Spinal cord (tissue), 10 donors: Measurements from ENCODE around the gene HSPA1B. TPM values are rescaled to one million over a fixed set of nuclear protein-coding genes. Genes with fewer than 3 reads are reported as not detected.
"Not testable (repeated sequence)": the region's sequence is repeated elsewhere in the genome, so short reads cannot be mapped to it uniquely, and the experiment has no call there.

Experiments
- DNase-seq, 6 donors: peaks; one replicate each; pipeline versions ENCODE4 v3.0.0 to v3.0.0-alpha.2; 2013 to 2015; ENCODE audit warnings: low spot score in 6 of 6, low read depth in 4 of 6
- H3K27ac ChIP-seq: one replicate; pipeline ENCODE4 v1.5.1; 2013; ENCODE audit warnings: low read depth, low read length, control low read depth
- H3K27me3 ChIP-seq: one replicate; pipeline ENCODE4 v1.6.1; 2013; ENCODE audit warnings: low read length; ENCODE audit not compliant: control insufficient read depth, insufficient read depth
- H3K36me3 ChIP-seq: one replicate; pipeline ENCODE4 v1.6.1; 2013; ENCODE audit warnings: low read length; ENCODE audit not compliant: control insufficient read depth, insufficient read depth
- H3K4me1 ChIP-seq: one replicate; pipeline ENCODE4 v1.6.1; 2013; ENCODE audit warnings: low read length; ENCODE audit not compliant: control insufficient read depth, insufficient read depth
- H3K4me3 ChIP-seq: one replicate; pipeline ENCODE4 v1.5.1; 2013; ENCODE audit warnings: low read depth, low read length, control low read depth
- H3K9me3 ChIP-seq: one replicate; pipeline ENCODE4 v1.6.1; 2013; ENCODE audit warnings: low read length; ENCODE audit not compliant: control insufficient read depth, insufficient read depth
- WGBS: methylation state at CpG from one replicate; pipeline ENCODE4 v1.1.5; 2013; ENCODE audit warnings: missing lambda C conversion rate; ENCODE audit not compliant: insufficient coverage; 5-methylcytosine and 5-hydroxymethylcytosine counted together
- polyA plus RNA-seq, 2 donors: library from polyadenylated mRNA; unstranded; fragments of 120-200 nt; gene quantifications; one replicate each; pipeline ENCODE4 v1.2.1, GENCODE V29; 2013; ENCODE audit not compliant: insufficient read length in 2 of 2
- total RNA-seq, 2 donors: library from RNA; depleted of rRNA in 1 of 2; stranded (reverse); fragments of 120-200 nt in 1 of 2; fragments of >200 nt in 1 of 2; gene quantifications; one replicate each; pipeline versions ENCODE4 v1.2.3 to v1.2.4, GENCODE V29; 2013 to 2014
- donor health status: healthy.

Gene HSPA1B
- total and polyA plus RNA-seq, 4 donors, result 113 to 696 (median 225) TPM

DNA sequence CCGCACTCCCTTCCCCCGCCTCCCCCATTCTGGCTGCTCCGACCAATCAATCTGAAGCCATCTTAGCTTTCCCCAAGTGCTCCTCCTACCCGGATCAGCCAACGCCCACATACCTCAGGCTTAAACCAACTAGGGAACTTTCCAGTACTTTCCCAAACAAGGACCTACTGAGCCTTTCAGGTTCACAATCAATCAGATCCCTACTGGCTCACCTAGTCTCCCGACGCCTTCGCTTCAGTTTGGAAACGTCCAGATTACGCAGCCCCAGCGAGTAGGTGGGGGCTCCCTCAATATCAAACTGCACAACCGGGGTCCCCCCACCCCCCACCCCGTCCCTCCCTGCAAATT lies 12.9 kb upstream of the HSPA1B start:
- 0% methylated on average over 12 of the region's 13 CpGs for WGBS
- peak overlapping the region; percentile 77 for H3K4me3 ChIP-seq

GRCh38 chr6:31815025-31815838 lies 12.3 kb upstream of the HSPA1B start, which contains the start of the genes HSPA1A and HSPA1L:
Gene HSPA1A (plus strand): TSS chr6:31815543. CDS start chr6:31815757, 214 bp downstream.
Gene HSPA1L (minus strand): TSS chr6:31815283. CDS start chr6:31811972, 3,311 bp downstream.
- WGBS, result 0% methylated on average over 45 of the region's 56 CpGs
- peak; percentile 93 to 99 (median 98) for DNase-seq

More for the DNA sequence above, 12.9 kb upstream of the HSPA1B start:
- Histone ChIP-seq H3K27ac (peak overlapping the region; percentile 100), H3K27me3 (no peaks in the 10 kb centered on the region), H3K36me3 (peaks cover 8% of the 10 kb centered on the region), H3K9me3 (no peaks in the 10 kb centered on the region), H3K4me1 (peaks cover 23% of the 10 kb centered on the region)
- DNase-seq, result peak; percentile 90 to 99 (median 92)

GRCh38 chr6:31817133-31817928 lies 10.2 kb upstream of the HSPA1B start:
- WGBS, result 82% methylated on average over 7 of the region's 37 CpGs
- not testable (repeated sequence) for DNase-seq

More at GRCh38 chr6:31815025-31815838, 12.3 kb upstream of the HSPA1B start, which contains the start of the genes HSPA1A and HSPA1L:
- Histone ChIP-seq H3K4me3 (peak within 1 kb of the TSS; percentile 77), H3K27me3 (no peaks in the 10 kb centered on the region), H3K27ac (peak within 1 kb of the TSS; percentile 100), H3K36me3 (peaks cover 8% of the 10 kb centered on the region), H3K4me1 (peaks cover 23% of the 10 kb centered on the region), H3K9me3 (no peaks in the 10 kb centered on the region)

GRCh38 chr6:31817929-31818511 lies 9.5 kb upstream of the HSPA1B start:
- peaks cover 40% of the 10 kb centered on the region for H3K4me1 ChIP-seq
- not testable (repeated sequence) for H3K36me3 ChIP-seq, DNase-seq, H3K27ac ChIP-seq, H3K9me3 ChIP-seq, H3K27me3 ChIP-seq
- H3K4me3 ChIP-seq, result peak overlapping the region; percentile 43
- 85% methylated on average over 5 of the region's 8 CpGs for WGBS

More at GRCh38 chr6:31817133-31817928, 10.2 kb upstream of the HSPA1B start:
- H3K36me3 ChIP-seq, H3K27me3 ChIP-seq, H3K9me3 ChIP-seq: not testable (repeated sequence)
- Histone ChIP-seq H3K27ac (peak overlapping the region; percentile 27), H3K4me3 (peak overlapping the region; percentile 43), H3K4me1 (peaks cover 35% of the 10 kb centered on the region)

- no peak for DNase-seq
- Histone ChIP-seq H3K4me3 (no peak overlapping the region), H3K36me3 (no peaks in the 10 kb centered on the region), H3K4me1 (peaks cover 36% of the 10 kb centered on the region), H3K27ac (no peak overlapping the region), H3K9me3 (no peaks in the 10 kb centered on the region), H3K27me3 (no peaks in the 10 kb centered on the region)
Measured at GRCh38 chr6:31819871-31820299, 7.7 kb upstream of the HSPA1B start.

DNA sequence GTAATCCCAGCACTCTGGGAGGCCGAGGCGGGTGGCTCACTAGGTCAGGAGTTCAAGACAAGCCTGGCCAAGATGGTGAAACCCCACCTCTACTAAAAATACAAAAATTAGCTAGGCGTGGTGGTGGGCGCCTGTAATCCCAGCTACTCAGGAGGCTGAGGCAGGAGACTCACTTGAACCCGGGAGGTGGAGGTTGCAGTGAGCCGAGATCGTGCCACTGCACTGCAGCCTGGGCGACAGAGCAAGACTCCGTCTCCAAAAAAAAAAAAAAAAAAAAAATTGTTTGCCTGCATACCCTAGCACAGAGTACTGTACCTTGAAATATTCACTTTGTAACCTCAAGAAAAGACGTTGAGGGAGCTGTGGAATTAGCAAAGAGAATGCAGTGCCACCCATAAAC lies 7.1 kb upstream of the HSPA1B start:
- DNase-seq, H3K4me3 ChIP-seq, H3K27ac ChIP-seq, H3K9me3 ChIP-seq, H3K36me3 ChIP-seq, H3K27me3 ChIP-seq: not testable (repeated sequence)
- peaks cover 36% of the 10 kb centered on the region for H3K4me1 ChIP-seq
- 96% methylated on average over 5 of the region's 10 CpGs for WGBS

- peak overlapping the region; percentile 99 for H3K27ac ChIP-seq
- H3K36me3 ChIP-seq, result no peaks in the 10 kb centered on the region
- peak overlapping the region; percentile 75 for H3K4me3 ChIP-seq
- peak in 2 of 6 donors; percentile 70 to 82 for DNase-seq
- H3K4me1 ChIP-seq, result peaks cover 41% of the 10 kb centered on the region
- no peaks in the 10 kb centered on the region for H3K27me3 ChIP-seq
- WGBS, result 7% methylated on average over 18 of the region's 39 CpGs
- H3K9me3 ChIP-seq, result no peaks in the 10 kb centered on the region
Measured at GRCh38 chr6:31821301-31822035, 6.1 kb upstream of the HSPA1B start.

DNA sequence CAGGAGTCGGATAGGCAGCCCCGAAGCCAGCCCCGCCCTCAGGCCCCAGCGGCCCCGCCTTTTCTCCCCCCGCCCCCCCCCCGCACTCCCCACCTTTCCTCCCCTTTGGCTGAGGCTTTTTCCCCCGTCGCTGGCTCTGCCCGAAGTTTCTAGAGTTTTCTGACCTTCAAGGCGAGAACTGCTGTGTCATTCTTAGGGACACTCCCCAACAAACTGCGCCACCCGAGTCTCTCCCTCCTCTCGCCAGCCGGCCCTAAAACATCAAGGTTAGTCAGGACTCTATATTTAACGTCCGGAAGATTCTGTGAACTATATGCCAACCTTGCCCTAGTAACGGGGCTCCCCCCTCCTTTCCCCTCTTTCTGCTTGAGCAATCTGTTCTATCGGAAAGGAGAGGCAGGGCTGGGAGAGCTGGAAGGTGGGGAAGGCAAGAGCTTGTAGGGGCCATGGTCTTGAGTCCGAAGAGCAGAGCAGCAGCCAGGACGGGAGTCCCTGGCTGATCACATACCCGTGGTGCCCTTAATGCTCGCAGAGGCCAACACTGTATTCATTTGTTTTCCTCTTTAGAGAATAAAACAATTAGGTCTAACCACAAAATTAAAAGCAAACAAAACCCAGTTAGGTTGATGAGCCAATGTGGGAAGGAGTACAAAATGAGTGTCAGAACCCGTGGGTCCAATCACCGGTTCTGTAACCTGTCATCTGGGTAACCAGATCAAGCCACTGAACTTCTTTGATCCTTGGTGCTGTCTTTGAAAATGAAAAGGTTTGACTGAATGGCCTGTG lies 5.3 kb upstream of the HSPA1B start:
- Histone ChIP-seq H3K36me3 (no peaks in the 10 kb centered on the region), H3K27ac (peak overlapping the region; percentile 99), H3K9me3 (no peaks in the 10 kb centered on the region), H3K4me3 (peak overlapping the region; percentile 75), H3K4me1 (peaks cover 47% of the 10 kb centered on the region), H3K27me3 (no peaks in the 10 kb centered on the region)
- DNase-seq, result peak in 2 of 6 donors; percentile 56 to 85
- WGBS, result 10% methylated on average over 8 of the region's 25 CpGs
